Left renal pelvis (tissue), 4 donors: ENCODE measurements around the gene KLHL33. TPM values are rescaled to one million over a fixed set of nuclear protein-coding genes. Genes with fewer than 3 reads are reported as not detected.

Source experiments
- DNase-seq, 4 donors: peaks; one replicate each; pipeline ENCODE4 v3.0.0-alpha.2; 2013; ENCODE audit warnings: low read depth in 4 of 4, low spot score in 3 of 4
- polyA plus RNA-seq, 4 donors: library from polyadenylated mRNA; unstranded; fragments of 120-200 nt; gene quantifications; one replicate each; pipeline ENCODE4 v1.2.1, GENCODE V29; 2013; ENCODE audit not compliant: insufficient read length in 4 of 4

The KLHL33 gene
- polyA plus RNA-seq, 4 donors: 0.29 to 0.90 (median 0.57) TPM

DNA sequence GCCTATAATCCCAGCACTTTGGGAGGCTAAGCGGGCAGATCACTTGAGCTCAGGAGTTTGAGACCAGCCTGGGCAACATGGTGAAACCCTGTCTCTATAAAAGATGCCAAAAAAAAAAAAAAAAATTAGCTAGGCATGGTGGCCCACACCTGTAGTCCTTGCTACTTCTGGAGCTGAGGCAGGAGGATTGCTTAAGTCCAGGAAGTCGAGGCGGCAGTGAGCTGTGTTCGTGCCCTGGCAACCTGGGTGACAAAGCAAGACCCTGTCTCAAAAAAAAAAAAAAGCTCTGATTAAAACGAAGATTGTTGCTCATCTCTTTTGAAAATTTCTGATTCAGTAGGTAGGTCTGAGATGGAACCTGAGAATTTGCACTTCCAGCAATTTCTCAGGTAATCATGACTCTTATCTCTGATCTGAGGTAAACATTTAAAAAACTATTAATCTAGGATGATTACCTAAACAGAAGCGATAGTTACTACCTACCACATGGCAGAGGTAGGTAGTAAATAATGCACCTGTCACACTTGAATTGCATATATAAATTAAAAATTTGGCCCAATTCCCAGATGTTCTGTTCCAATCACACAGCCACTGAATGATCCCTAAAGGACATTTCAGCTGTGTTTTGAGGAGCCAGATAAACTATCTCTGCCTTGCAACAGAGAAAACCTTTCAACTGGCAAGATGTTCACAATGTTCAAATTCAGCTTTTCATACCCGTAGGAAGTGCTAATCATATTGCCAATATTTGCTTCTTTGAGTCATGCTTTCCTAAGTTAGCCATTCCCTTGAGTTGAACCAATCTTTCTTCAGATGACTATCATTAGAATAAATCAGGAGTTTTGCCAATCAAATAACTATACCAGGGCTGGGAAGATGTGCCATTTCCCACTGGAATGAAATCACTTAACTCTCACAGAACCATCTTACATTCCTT is 18.4 kb downstream of the KLHL33 start:
- DNase-seq: no peak

DNA sequence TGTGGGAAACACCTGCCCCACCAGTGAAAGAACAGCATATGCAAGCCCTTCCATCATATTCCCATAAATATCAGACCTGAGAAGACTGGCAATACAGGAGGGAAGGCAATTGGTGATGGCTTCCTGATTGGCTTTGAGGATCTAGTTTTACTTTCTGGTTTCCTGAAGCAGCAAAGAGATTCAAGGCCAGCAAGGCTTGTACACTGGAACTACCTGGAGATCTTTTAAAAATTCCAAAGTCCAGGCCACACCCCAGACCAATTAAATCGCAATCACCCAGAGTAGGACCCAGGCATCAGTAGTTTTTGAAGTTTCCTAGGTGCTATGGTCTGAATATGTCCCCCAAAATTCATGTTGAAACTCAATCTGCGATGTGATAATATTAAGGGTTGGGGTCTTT is 19.7 kb downstream of the KLHL33 start:
- DNase-seq: no peak

DNA sequence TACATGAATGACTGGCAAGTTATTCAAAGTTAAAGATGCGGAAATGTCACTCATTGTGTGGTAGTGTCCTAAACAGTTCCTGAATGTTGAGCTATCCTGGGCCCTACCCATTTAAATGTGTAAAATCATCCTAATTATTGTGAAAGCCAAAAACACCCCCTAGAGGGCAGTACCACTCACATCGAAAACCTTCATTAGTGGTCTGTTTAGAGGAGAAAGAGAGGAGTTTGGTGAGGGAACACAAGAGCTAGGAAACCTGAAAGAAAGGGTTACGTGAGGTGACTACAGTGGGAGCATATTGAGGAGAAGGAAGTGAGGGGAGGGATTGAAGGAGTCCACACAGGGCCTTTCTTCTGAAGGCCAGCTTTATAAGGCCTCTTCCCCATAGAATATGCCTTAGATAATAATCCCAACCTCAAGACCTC is 20.2 kb downstream of the KLHL33 start:
- DNase-seq: no peak

- no peak for DNase-seq
Observed at GRCh38 chr14:20413744-20414082, 22.3 kb downstream of the KLHL33 start.

GRCh38 chr14:20412876-20413743 is 22.9 kb downstream of the KLHL33 start, which contains the start of gene TEP1:
TEP1 (minus strand) TSS chr14:20413501; CDS start chr14:20408439, 5,062 bp downstream.
- DNase-seq: peak in 3 of 4 donors; percentile 59 to 65 (median 60)

DNA sequence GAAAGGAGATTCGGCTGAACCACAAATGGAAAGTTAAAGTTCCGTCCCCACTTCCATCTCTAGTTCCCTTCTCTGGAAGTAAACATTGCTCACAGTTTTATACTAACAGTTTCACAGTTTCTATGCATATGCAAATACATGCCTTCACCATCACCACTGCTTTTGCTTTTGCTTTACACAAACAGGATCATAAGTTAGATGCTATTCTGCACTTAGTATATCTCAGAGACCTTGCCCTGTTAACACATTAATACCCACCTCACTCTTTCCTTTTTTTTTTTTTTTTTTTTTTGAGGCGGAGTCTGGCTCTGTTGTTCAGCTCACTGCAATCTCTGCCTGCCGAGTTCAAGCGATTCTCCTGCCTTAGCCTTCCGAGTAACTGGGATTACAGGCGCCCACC is 23.6 kb downstream of the KLHL33 start:
- no peak for DNase-seq

DNA sequence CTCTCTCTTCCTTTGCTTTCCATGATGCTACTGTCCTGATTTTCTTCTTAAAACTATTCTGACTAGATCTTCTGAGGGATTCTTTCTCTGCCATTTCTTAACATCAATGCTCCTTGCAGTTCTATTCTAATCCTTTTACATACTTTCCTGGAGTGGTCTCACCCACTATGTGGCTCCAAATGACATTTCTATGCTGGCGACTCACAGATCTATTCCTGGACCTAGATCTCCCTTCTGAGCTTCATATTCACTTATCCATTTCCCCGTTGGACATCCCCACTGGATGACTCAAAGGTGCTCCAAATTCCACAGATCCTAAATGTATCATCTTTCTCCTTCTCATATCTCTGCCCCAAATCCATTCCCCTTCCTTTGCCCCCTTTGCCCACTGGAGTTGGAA is 26.7 kb downstream of the KLHL33 start:
- no peak for DNase-seq

- DNase-seq: no peak
Observed at GRCh38 chr14:20403521-20403920, 32.4 kb downstream of the KLHL33 start.

- no peak for DNase-seq
Observed at GRCh38 chr14:20400965-20401593, 34.9 kb downstream of the KLHL33 start.

DNA sequence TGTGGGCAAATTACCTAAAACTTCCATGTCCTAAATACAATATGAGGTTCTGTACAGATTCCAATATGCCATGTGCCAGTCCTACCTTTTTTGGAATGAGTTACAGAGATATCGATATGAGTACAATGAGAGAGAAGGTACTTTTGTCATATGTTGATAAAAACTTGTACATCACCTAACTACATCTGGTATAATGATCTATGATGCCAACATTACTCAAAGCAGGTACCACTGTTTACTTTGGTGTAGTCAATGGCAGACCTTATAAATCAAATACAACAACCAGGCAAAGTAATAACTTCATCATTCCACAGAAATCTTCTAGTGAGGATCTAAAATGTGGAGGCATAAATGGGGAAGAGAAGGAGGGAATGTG is 35.4 kb downstream of the KLHL33 start:
- no peak for DNase-seq

- no peak for DNase-seq
Observed at GRCh38 chr14:20397511-20397910, 38.5 kb downstream of the KLHL33 start.

- DNase-seq: no peak
Observed at GRCh38 chr14:20391505-20391904, 44.5 kb downstream of the KLHL33 start.

DNA sequence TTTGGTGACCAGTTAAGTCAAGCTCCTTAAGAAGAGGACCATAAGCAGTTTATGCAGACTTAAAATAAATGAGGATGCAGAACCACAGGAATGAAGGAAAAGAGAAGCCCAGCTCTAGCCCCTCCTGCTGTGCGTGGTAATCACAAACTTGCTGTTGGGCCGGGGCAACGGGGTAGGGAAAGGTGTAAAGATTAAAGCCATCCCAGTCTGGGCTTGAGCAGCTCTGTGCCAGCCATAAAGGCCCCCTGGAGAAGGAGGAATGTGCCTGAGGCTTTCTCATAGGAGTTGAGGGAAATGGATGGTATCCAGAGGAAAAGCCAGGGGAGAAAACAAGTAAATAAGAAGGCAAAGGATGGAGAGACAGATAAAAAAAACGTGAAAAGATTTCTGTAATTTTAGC is 47.8 kb downstream of the KLHL33 start:
- no peak for DNase-seq

- DNase-seq: no peak
Observed at GRCh38 chr14:20387576-20387975, 48.4 kb downstream of the KLHL33 start.

DNA sequence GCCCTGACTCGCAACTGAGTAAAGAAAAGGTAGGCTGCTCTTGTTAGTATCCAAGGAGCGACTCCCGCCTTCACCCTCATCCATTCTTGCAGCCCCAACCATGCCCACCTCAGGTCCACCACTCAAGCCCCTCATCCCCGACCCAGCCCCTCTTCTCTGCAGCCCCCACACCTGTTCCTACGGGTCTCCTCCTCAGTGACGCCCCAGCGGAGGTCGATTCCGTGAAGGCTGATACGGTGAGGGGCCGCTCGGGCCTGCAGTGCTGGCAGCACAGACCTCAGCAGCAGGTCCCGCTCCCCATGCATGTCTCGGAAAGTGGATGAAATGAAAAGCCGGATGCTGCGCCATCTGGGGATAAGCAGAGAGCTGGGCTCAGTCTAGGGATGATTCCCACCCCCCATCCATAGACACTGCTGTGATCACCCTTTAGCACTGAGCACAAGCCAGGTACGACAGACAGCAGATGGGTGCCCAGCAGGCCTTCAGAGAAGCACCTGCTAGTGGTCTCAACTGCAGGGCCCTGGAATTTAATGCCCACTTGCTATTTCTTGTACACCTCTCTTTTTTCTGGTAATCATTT is 49.6 kb downstream of the KLHL33 start:
- DNase-seq: no peak

DNA sequence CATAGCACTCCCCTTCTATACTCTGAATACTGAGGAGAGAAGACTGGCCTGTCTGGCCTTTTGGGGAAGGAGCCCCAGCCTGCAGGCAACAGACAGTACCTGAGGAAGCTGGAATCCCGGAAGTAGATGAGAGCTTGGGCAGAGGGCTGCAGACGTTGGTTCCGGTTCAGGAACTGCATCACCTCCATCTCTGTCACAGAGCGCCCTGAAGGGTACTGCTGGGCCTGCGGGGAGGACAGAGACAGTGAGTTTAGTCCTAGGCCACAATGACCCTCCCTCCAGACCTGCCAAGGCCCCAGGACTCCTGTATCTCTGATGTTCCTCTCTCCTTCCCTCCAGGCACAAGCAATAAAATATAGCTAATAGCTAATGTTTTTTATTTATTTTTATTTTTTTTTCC is 51.1 kb downstream of the KLHL33 start:
- no peak for DNase-seq

DNA sequence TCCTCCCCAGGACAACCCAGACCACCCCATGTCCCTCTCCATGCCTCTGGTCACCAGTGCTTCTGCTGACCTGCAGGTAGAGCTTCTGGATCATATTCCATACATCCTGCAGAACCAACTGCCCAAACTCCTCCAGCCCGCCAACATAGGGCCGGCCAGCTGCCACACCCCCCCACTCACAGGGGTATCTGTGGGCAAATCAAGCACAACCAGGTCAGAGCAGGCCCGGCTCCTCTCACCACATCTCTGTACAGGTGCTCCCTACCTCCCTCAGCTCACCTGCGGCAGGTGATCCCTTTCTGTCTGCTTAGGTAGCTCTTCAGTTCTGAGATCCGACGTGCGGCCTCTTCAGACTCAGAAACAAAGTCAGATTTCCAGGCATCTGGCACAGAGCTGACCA is 51.6 kb downstream of the KLHL33 start:
- no peak for DNase-seq

- no peak for DNase-seq
Observed at GRCh38 chr14:20383636-20384035, 52.3 kb downstream of the KLHL33 start.

DNA sequence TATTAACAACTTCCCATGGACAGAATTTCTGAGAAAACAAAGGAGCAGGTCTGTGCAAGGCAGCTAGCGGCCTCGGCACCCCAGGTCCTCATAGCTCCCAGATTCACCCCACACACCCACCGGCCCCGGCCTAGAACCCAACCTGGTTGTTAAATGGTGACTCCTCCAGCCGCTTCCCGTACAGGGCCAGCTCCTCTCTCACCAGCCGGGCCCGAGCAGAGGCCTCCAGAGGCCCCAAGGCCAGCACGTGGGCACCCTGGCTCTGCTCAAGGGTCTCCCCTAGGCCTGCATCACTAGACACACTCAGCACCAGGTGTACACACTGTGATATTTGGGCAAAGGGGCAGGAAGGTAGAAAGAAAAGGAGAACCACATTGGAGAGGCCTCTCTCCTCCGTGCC is 52.9 kb downstream of the KLHL33 start:
- no peak for DNase-seq

DNA sequence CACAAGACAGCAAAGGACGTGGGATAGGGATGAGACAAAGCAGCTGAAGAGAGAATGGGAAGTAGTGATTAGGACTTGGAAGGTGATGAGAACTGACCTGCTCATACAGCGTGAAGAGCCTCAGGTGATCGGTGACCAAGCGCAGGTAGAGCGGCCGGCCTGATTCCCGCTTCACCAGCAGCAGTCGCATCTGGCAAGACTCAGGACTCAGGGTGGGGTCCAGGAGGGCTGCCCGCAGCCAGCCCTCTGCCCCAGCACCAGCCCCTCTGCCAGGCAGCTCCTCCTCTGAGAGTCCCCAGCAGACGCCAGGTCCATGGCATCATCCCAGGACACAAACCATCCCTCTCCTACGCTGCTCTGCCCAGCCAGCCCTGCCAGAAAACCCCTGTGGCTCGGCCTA is 53.4 kb downstream of the KLHL33 start:
- DNase-seq: no peak

GRCh38 chr14:20381341-20381740 is 54.6 kb downstream of the KLHL33 start:
- DNase-seq: no peak
